Activated CD8-positive, alpha-beta T cell treated with anti-CD3 and anti-CD28 coated beads for 36 hours (primary cell): ENCODE results near the gene CEBPB. TPM values are rescaled to one million over a fixed set of nuclear protein-coding genes. Genes with fewer than 3 reads are reported as not detected.

ENCODE experiments used
- ATAC-seq: fragments of 200-7000 bp; cut with Tn5 transposase; one replicate; pipeline ENCODE4 v1.10.0; 2021; ENCODE audit warnings: mild to moderate bottlenecking, moderate library complexity
- CTCF ChIA-PET: fragments of 350-600 bp; sonication (Branson Sonifier 250); formaldehyde crosslinking; loops from one replicate; lab custom pipeline; 2021; ENCODE audit warnings: antibody characterized with exemption; lab: Charles Lee
- POLR2A ChIA-PET: fragments of 350-600 bp; sonication (Branson Sonifier 250); formaldehyde crosslinking; loops from one replicate; lab custom pipeline; 2021; ENCODE audit warnings: antibody characterized with exemption; lab: Charles Lee
- DNase-seq: peaks from one replicate; pipeline ENCODE4 v3.0.0-alpha.2; 2020
- H3K27ac Mint-ChIP-seq: one replicate; pipeline ENCODE4 v1.8.0; 2021; ENCODE audit warnings: mild to moderate bottlenecking, mixed read lengths
- H3K27me3 Mint-ChIP-seq: one replicate; pipeline ENCODE4 v1.8.0; 2021; ENCODE audit warnings: mixed read lengths
- H3K36me3 Mint-ChIP-seq: one replicate; pipeline ENCODE4 v1.8.0; 2021; ENCODE audit warnings: low read depth, mixed read lengths
- H3K4me1 Mint-ChIP-seq: one replicate; pipeline ENCODE4 v1.8.0; 2021; ENCODE audit warnings: low read depth, mixed read lengths
- H3K4me3 Mint-ChIP-seq: one replicate; pipeline ENCODE4 v1.8.0; 2021; ENCODE audit warnings: mild to moderate bottlenecking, moderate library complexity, mixed read lengths
- H3K9me3 Mint-ChIP-seq: one replicate; pipeline ENCODE4 v1.8.0; 2021; ENCODE audit warnings: mixed read lengths
- CTCF ChIP-seq: fragments of 200-600 bp; IDR thresholded peaks from one replicate; pipeline ENCODE4 v1.8.0; 2022; ENCODE audit warnings: antibody characterized with exemption, mild to moderate bottlenecking
- intact Hi-C: fragments of 100-400 bp; cut with micrococcal nuclease; formaldehyde crosslinking; loops from one replicate; pipeline ENCODE4 v1.10.0; 2022
- total RNA-seq, 2 experiments: library from RNA; stranded (reverse); gene quantifications; one replicate each; pipeline ENCODE4 v1.2.3, GENCODE V29; 2021

The CEBPB gene
- total RNA-seq, 2 experiments from 2014 or later, result 27.2 to 28.4 TPM

DNA sequence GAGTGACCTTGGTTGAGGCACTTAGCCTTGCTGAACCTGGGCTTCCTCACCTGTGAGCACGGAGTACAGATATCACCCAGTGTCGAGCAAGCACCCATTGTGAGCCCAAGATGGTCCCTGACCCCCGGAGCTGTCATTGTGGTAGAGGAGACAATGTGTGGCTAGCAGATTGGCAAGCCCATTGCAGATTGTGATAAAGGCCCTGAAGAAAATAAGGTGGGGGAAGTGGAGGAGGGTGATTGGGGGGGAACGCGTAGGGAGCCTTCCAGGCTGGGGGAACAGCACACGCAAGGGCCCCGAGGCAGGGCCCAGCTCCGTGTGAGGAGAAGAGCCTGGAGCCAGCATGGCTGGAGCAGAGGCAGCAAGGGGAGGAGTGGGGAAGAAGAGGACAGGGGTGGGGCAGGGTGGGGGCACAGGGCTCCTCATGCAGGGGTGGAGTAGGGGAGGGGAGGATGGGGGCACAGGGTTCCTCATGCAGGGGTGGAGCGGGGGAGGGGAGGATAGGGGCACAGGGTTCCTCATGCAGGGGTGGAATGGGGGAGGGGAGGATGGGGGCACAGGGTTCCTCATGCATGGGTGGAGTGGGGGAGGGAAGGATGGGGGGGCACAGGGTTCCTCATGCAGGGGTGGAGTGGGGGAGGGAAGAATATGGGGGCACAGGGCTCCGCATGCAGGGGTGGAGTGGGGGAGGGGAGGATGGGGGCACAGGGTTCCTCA lies 7.0 kb downstream of the CEBPB start:
- Mint-ChIP-seq H3K4me3 (no peak overlapping the region), H3K27ac (no peak overlapping the region), H3K4me1 (peaks cover 17% of the 10 kb centered on the region), H3K36me3 (peaks cover 22% of the 10 kb centered on the region), H3K27me3 (no peaks in the 10 kb centered on the region), H3K9me3 (no peaks in the 10 kb centered on the region)
- no peak for TF ChIP-seq CTCF
- DNase-seq (no peak), ATAC-seq (no peak)
- intact Hi-C loops, result no loop called here
- ChIA-PET CTCF (no interaction called here), POLR2A (no interaction called here)

DNA sequence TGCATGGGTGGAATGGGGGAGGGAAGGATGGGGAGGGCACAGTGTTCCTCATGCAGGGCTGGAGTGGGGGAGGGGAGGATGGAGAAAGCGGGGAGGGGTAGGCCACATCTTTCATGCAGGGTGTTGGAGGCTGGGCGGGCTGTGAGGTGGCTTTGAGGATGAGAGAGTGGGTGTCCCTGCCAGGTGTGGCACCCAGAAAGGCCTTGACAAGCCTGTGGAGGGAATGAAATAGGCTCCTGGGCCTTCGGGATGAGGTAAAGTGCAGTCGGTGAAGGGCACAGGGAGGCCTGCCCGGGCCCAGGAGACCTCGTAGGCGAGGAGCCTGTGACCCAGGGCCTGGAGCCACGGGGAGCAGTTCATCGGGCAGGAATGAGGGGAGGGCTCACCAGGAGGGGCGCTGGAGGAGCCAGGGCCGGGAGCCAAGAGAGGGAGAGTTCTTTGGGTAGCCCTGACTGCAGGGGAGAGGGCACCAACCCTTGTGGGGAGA lies 7.6 kb downstream of the CEBPB start:
- CTCF ChIA-PET, result interaction anchor here (2.7 kb wide), 1 partner anchor 10 kb away, joined by 10 read pairs; no protein-coding TSS in a partner anchor
- POLR2A ChIA-PET, result no interaction called here
- H3K4me3 Mint-ChIP-seq, result no peak overlapping the region
- H3K27me3 Mint-ChIP-seq, result no peaks in the 10 kb centered on the region
- H3K36me3 Mint-ChIP-seq, result peaks cover 16% of the 10 kb centered on the region
- ATAC-seq (no peak), DNase-seq (no peak)
- intact Hi-C loops, result no loop called here
- no peak for TF ChIP-seq CTCF
- H3K27ac Mint-ChIP-seq, result no peak overlapping the region
- peaks cover 14% of the 10 kb centered on the region for H3K4me1 Mint-ChIP-seq
- no peaks in the 10 kb centered on the region for H3K9me3 Mint-ChIP-seq

DNA sequence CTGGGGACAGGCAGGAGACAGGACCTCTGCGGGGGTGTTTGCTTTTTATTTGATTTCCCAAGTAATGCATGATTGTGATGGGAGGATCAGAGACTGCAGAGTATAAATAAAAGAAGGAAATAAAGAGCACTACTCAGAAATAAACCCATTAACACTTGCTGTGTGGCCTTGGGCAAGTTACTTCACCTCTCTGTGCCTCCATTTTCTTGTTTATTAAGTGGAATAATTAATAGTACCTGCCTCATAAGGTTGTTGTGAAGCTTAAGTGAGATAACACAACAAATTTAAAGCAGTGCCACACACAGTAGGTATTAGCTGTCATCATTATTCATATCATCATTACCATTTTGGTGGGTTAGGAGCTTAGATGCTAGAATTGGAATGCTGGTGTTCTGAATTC lies 8.1 kb downstream of the CEBPB start:
- Mint-ChIP-seq H3K36me3 (peaks cover 11% of the 10 kb centered on the region), H3K4me3 (no peak overlapping the region), H3K27me3 (peaks cover 2% of the 10 kb centered on the region), H3K27ac (no peak overlapping the region), H3K9me3 (peaks cover 2% of the 10 kb centered on the region), H3K4me1 (peaks cover 10% of the 10 kb centered on the region)
- no peak for DNase-seq
- TF ChIP-seq CTCF, result no peak
- no peak for ATAC-seq
- intact Hi-C loops, result no loop called here
- POLR2A ChIA-PET, result interaction anchor here (1.3 to 2.0 kb wide), 2 partner anchors 8 to 285 kb away, joined by 3 to 6 read pairs; partner anchors contain the start of gene CEBPB
- CTCF ChIA-PET, result interaction anchor here (1.4 to 2.7 kb wide), 2 partner anchors 11 to 265 kb away, joined by 3 to 10 read pairs; no protein-coding TSS in a partner anchor

GRCh38 chr20:50199703-50200102 lies 9.1 kb downstream of the CEBPB start:
- TF ChIP-seq CTCF, result no peak
- DNase-seq, result no peak
- H3K9me3 Mint-ChIP-seq, result peaks cover 9% of the 10 kb centered on the region
- H3K27me3 Mint-ChIP-seq, result peaks cover 4% of the 10 kb centered on the region
- H3K36me3 Mint-ChIP-seq, result peaks cover 3% of the 10 kb centered on the region
- H3K27ac Mint-ChIP-seq, result no peak overlapping the region
- H3K4me3 Mint-ChIP-seq, result no peak overlapping the region
- intact Hi-C loops, result no loop called here
- CTCF ChIA-PET, result interaction anchor here (1.1 to 2.7 kb wide), 3 partner anchors 12 to 264 kb away, joined by 3 to 10 read pairs (median 3); no protein-coding TSS in a partner anchor
- POLR2A ChIA-PET, result interaction anchor here (1.3 to 2.0 kb wide), 2 partner anchors 9 to 284 kb away, joined by 3 to 6 read pairs; partner anchors contain the start of gene CEBPB
- H3K4me1 Mint-ChIP-seq, result no peaks in the 10 kb centered on the region
- no peak for ATAC-seq
